CD4-positive, alpha-beta T cell treated with Interleukin-10 for 1 hour (primary cell): ENCODE measurements around the gene APOB.

Source experiments
- DNase-seq: peaks from one replicate; pipeline ENCODE4 v3.0.0-alpha.2; 2020

Gene APOB

GRCh38 chr2:21017748-21018276 lies 26.1 kb downstream of the APOB start:
- DNase-seq = no peak

- no peak for DNase-seq
Measured at GRCh38 chr2:21015281-21015645, 28.6 kb downstream of the APOB start.

- no peak for DNase-seq
Measured at GRCh38 chr2:21014364-21015280, 29.3 kb downstream of the APOB start.

GRCh38 chr2:21013043-21013816 lies 30.6 kb downstream of the APOB start:
- no peak for DNase-seq

GRCh38 chr2:21012557-21012937 lies 31.3 kb downstream of the APOB start:
- no peak for DNase-seq

- DNase-seq = no peak
Measured at GRCh38 chr2:21011876-21012556, 31.9 kb downstream of the APOB start.

- no peak for DNase-seq
Measured at GRCh38 chr2:21011453-21011852, 32.4 kb downstream of the APOB start.

- DNase-seq = no peak
Measured at GRCh38 chr2:21010813-21011439, 32.9 kb downstream of the APOB start.

GRCh38 chr2:21009662-21010225 lies 34.1 kb downstream of the APOB start:
- DNase-seq = no peak

GRCh38 chr2:21008790-21009661 lies 34.8 kb downstream of the APOB start:
- no peak for DNase-seq

GRCh38 chr2:21008014-21008789 lies 35.7 kb downstream of the APOB start:
- DNase-seq = no peak

- DNase-seq = no peak
Measured at GRCh38 chr2:21007129-21008013, 36.5 kb downstream of the APOB start.

- no peak for DNase-seq
Measured at GRCh38 chr2:21006423-21007128, 37.3 kb downstream of the APOB start.

GRCh38 chr2:21005700-21006422 lies 38.0 kb downstream of the APOB start:
- no peak for DNase-seq

GRCh38 chr2:21005111-21005699 lies 38.7 kb downstream of the APOB start:
- no peak for DNase-seq

GRCh38 chr2:21004181-21004572 lies 39.7 kb downstream of the APOB start:
- no peak for DNase-seq

GRCh38 chr2:21003572-21004180 lies 40.2 kb downstream of the APOB start:
- DNase-seq = no peak
